Duodenal mucosa (tissue), 2 donors: ENCODE data around the gene TEX2.

Experiments
- H3K27ac ChIP-seq: one replicate; pipeline ENCODE4 v1.7.0; 2013; ENCODE audit warnings: low read depth, low read length
- H3K27me3 ChIP-seq, 2 donors: one replicate each; pipeline ENCODE4 v1.7.0; 2013; ENCODE audit warnings: low read length in 2 of 2, control low read depth in 1 of 2; ENCODE audit not compliant: insufficient read depth in 2 of 2, control insufficient read depth in 1 of 2
- H3K36me3 ChIP-seq, 2 donors: one replicate each; pipeline ENCODE4 v1.7.0; 2013; ENCODE audit warnings: low read length in 2 of 2, control low read depth in 1 of 2; ENCODE audit not compliant: insufficient read depth in 2 of 2, control insufficient read depth in 1 of 2
- H3K4me1 ChIP-seq, 2 donors: one replicate each; pipeline ENCODE4 v1.7.0; 2013; ENCODE audit warnings: low read length in 2 of 2, control low read depth in 1 of 2; ENCODE audit not compliant: insufficient read depth in 2 of 2, control insufficient read depth in 1 of 2
- H3K4me3 ChIP-seq, 2 donors: one replicate each; pipeline ENCODE4 v1.7.0; 2013; ENCODE audit warnings: low read length in 2 of 2, low read depth in 1 of 2
- H3K9ac ChIP-seq, 2 donors: one replicate each; pipeline ENCODE4 v1.7.0; 2013; ENCODE audit warnings: low read length in 2 of 2, low read depth in 1 of 2
- H3K9me3 ChIP-seq, 2 donors: one replicate each; pipeline ENCODE4 v1.7.0; 2013; ENCODE audit warnings: low read length in 2 of 2, control low read depth in 1 of 2; ENCODE audit not compliant: control insufficient read depth in 1 of 2

TEX2 gene

GRCh38 chr17:64200080-64201032 lies 62.7 kb downstream of the TEX2 start:
- H3K9me3 ChIP-seq: no peaks in the 10 kb centered on the region
- H3K36me3 ChIP-seq: no peaks in the 10 kb centered on the region
- no peak overlapping the region for H3K27ac ChIP-seq
- H3K9ac ChIP-seq: peak overlapping the region in 1 of 2 donors; percentile 23
- H3K4me1 ChIP-seq: peaks cover 28 to 39% of the 10 kb centered on the region in 2 donors
- peak overlapping the region in 1 of 2 donors; percentile 2 for H3K4me3 ChIP-seq
- H3K27me3 ChIP-seq: no peaks in the 10 kb centered on the region

- Histone ChIP-seq H3K4me1 (peaks cover 28 to 38% of the 10 kb centered on the region in 2 donors), H3K27me3 (no peaks in the 10 kb centered on the region), H3K4me3 (no peak overlapping the region), H3K36me3 (peaks cover 0 to 10% of the 10 kb centered on the region in 2 donors), H3K27ac (no peak overlapping the region), H3K9ac (no peak overlapping the region), H3K9me3 (no peaks in the 10 kb centered on the region)
These were observed 64.5 kb downstream of the TEX2 start for GRCh38 chr17:64198331-64199090.

GRCh38 chr17:64196601-64197000 lies 66.5 kb downstream of the TEX2 start:
- Histone ChIP-seq H3K4me1 (peaks cover 17 to 19% of the 10 kb centered on the region in 2 donors), H3K4me3 (no peak overlapping the region)

GRCh38 chr17:64193561-64193960 lies 69.5 kb downstream of the TEX2 start:
- H3K36me3 ChIP-seq: peaks cover 3 to 37% of the 10 kb centered on the region in 2 donors
- H3K27me3 ChIP-seq: no peaks in the 10 kb centered on the region
- no peak overlapping the region for H3K4me3 ChIP-seq
- no peaks in the 10 kb centered on the region for H3K4me1 ChIP-seq
- no peaks in the 10 kb centered on the region for H3K9me3 ChIP-seq
- no peak overlapping the region for H3K27ac ChIP-seq
- no peak overlapping the region for H3K9ac ChIP-seq

More at GRCh38 chr17:64196601-64197000, 66.5 kb downstream of the TEX2 start:
- no peaks in the 10 kb centered on the region for H3K9me3 ChIP-seq
- H3K27ac ChIP-seq: no peak overlapping the region
- H3K9ac ChIP-seq: no peak overlapping the region
- no peaks in the 10 kb centered on the region for H3K27me3 ChIP-seq
- peaks cover 0 to 27% of the 10 kb centered on the region in 2 donors for H3K36me3 ChIP-seq

- no peak overlapping the region for H3K9ac ChIP-seq
- no peaks in the 10 kb centered on the region for H3K27me3 ChIP-seq
- H3K27ac ChIP-seq: no peak overlapping the region
- H3K4me1 ChIP-seq: no peaks in the 10 kb centered on the region
- no peak overlapping the region for H3K4me3 ChIP-seq
- no peaks in the 10 kb centered on the region for H3K9me3 ChIP-seq
- H3K36me3 ChIP-seq: peaks cover 3 to 40% of the 10 kb centered on the region in 2 donors
These were observed 70.5 kb downstream of the TEX2 start for GRCh38 chr17:64192589-64192988.

GRCh38 chr17:64190472-64190871 lies 72.6 kb downstream of the TEX2 start:
- Histone ChIP-seq H3K36me3 (peaks cover 3 to 40% of the 10 kb centered on the region in 2 donors), H3K27me3 (no peaks in the 10 kb centered on the region), H3K9ac (no peak overlapping the region), H3K4me3 (no peak overlapping the region), H3K4me1 (peaks cover 8 to 9% of the 10 kb centered on the region in 2 donors), H3K9me3 (no peaks in the 10 kb centered on the region), H3K27ac (no peak overlapping the region)

- no peaks in the 10 kb centered on the region for H3K9me3 ChIP-seq
- no peaks in the 10 kb centered on the region for H3K27me3 ChIP-seq
- H3K27ac ChIP-seq: no peak overlapping the region
- H3K36me3 ChIP-seq: peaks cover 3 to 26% of the 10 kb centered on the region in 2 donors
- peaks cover 8 to 9% of the 10 kb centered on the region in 2 donors for H3K4me1 ChIP-seq
- H3K9ac ChIP-seq: no peak overlapping the region
- H3K4me3 ChIP-seq: no peak overlapping the region
These were observed 75.0 kb downstream of the TEX2 start for GRCh38 chr17:64188088-64188487.

GRCh38 chr17:64187093-64187895 lies 75.8 kb downstream of the TEX2 start:
- no peaks in the 10 kb centered on the region for H3K27me3 ChIP-seq
- peaks cover 3 to 18% of the 10 kb centered on the region in 2 donors for H3K36me3 ChIP-seq
- H3K9me3 ChIP-seq: no peaks in the 10 kb centered on the region
- no peak overlapping the region for H3K27ac ChIP-seq
- peaks cover 8 to 9% of the 10 kb centered on the region in 2 donors for H3K4me1 ChIP-seq
- no peak overlapping the region for H3K9ac ChIP-seq
- no peak overlapping the region for H3K4me3 ChIP-seq

- Histone ChIP-seq H3K4me3 (no peak overlapping the region), H3K27me3 (no peaks in the 10 kb centered on the region), H3K36me3 (peaks cover 3 to 13% of the 10 kb centered on the region in 2 donors), H3K27ac (no peak overlapping the region), H3K9me3 (no peaks in the 10 kb centered on the region), H3K9ac (no peak overlapping the region), H3K4me1 (peaks cover 8 to 9% of the 10 kb centered on the region in 2 donors)
These were observed 76.6 kb downstream of the TEX2 start for GRCh38 chr17:64186171-64187092.
